ENCODE results near the gene METTL23.

GRCh38 chr17:76727745-76728456 is 1.3 kb downstream of the METTL23 start:
- TF ChIP-seq POLR2AphosphoS5 (IDR thresholded peaks at IDR 0.05) (no peak), CTCF (IDR thresholded peaks at IDR 0.05) (no peak)
